Stimulated activated effector memory CD8-positive, alpha-beta T cell treated with anti-CD3 and anti-CD28 coated beads, Interleukin-12 subunit alpha, Interleukin-12 subunit beta, amount 100 ng/mL, for 72 hours (primary cell): Measurements from ENCODE around the gene ATP1A4.

Source experiments
- ATAC-seq: fragments of 150-1000 bp; cut with Tn5 transposase; 2 replicates; pipeline ENCODE4 v1.10.0; 2021
- DNase-seq, 2 donors: peaks; one replicate each; pipeline ENCODE4 v3.0.0; 2021 to 2022; ENCODE audit warnings: low spot score in 2 of 2
- H3K27ac Mint-ChIP-seq: one replicate; pipeline ENCODE4 v1.8.0; 2022; ENCODE audit warnings: mild to moderate bottlenecking, mixed read lengths
- H3K36me3 Mint-ChIP-seq: one replicate; pipeline ENCODE4 v1.8.0; 2022; ENCODE audit warnings: mild to moderate bottlenecking, mixed read lengths
- H3K4me1 Mint-ChIP-seq: one replicate; pipeline ENCODE4 v1.8.0; 2022; ENCODE audit warnings: mixed read lengths
- H3K4me3 Mint-ChIP-seq: one replicate; pipeline ENCODE4 v1.8.0; 2022; ENCODE audit warnings: mild to moderate bottlenecking, mixed read lengths
- H3K9me3 Mint-ChIP-seq: one replicate; pipeline ENCODE4 v1.8.0; 2022; ENCODE audit warnings: mixed read lengths

The ATP1A4 gene

GRCh38 chr1:160169553-160170399, 18.4 kb downstream of the ATP1A4 start:
- Mint-ChIP-seq H3K27ac (peak overlapping the region; percentile 35), H3K4me1 (peaks cover 19% of the 10 kb centered on the region), H3K36me3 (no peaks in the 10 kb centered on the region), H3K4me3 (no peak overlapping the region), H3K9me3 (no peaks in the 10 kb centered on the region)
- ATAC-seq (peak; percentile 86), DNase-seq (peak in 1 of 2 donors; percentile 67)

GRCh38 chr1:160171354-160171753, 20.0 kb downstream of the ATP1A4 start:
- DNase-seq (no peak), ATAC-seq (no peak)
- Mint-ChIP-seq H3K27ac (no peak overlapping the region), H3K36me3 (no peaks in the 10 kb centered on the region), H3K9me3 (no peaks in the 10 kb centered on the region), H3K4me1 (peaks cover 18% of the 10 kb centered on the region), H3K4me3 (no peak overlapping the region)

GRCh38 chr1:160171980-160172379, 20.6 kb downstream of the ATP1A4 start:
- H3K4me3 Mint-ChIP-seq: no peak overlapping the region

GRCh38 chr1:160177231-160177630, 25.8 kb downstream of the ATP1A4 start:
- DNase-seq (no peak), ATAC-seq (no peak)
- no peaks in the 10 kb centered on the region for H3K9me3 Mint-ChIP-seq
- H3K4me1 Mint-ChIP-seq: no peaks in the 10 kb centered on the region
- no peak overlapping the region for H3K27ac Mint-ChIP-seq
- H3K36me3 Mint-ChIP-seq: no peaks in the 10 kb centered on the region
- no peak overlapping the region for H3K4me3 Mint-ChIP-seq

More at GRCh38 chr1:160171980-160172379, 20.6 kb downstream of the ATP1A4 start:
- no peak for DNase-seq
- Mint-ChIP-seq H3K4me1 (peaks cover 12% of the 10 kb centered on the region), H3K27ac (no peak overlapping the region), H3K36me3 (no peaks in the 10 kb centered on the region), H3K9me3 (no peaks in the 10 kb centered on the region)
- no peak for ATAC-seq

- Mint-ChIP-seq H3K27ac (no peak overlapping the region), H3K9me3 (no peaks in the 10 kb centered on the region), H3K4me1 (no peaks in the 10 kb centered on the region), H3K36me3 (no peaks in the 10 kb centered on the region), H3K4me3 (no peak overlapping the region)
- DNase-seq (no peak), ATAC-seq (no peak)
Measured at GRCh38 chr1:160177667-160178066, 26.3 kb downstream of the ATP1A4 start.

- no peaks in the 10 kb centered on the region for H3K36me3 Mint-ChIP-seq
- no peak for ATAC-seq
- no peak for DNase-seq
- no peak overlapping the region for H3K27ac Mint-ChIP-seq
- H3K4me1 Mint-ChIP-seq: no peaks in the 10 kb centered on the region
- H3K4me3 Mint-ChIP-seq: no peak overlapping the region
- no peaks in the 10 kb centered on the region for H3K9me3 Mint-ChIP-seq
Measured at GRCh38 chr1:160178731-160179130, 27.3 kb downstream of the ATP1A4 start.

- Mint-ChIP-seq H3K27ac (no peak overlapping the region), H3K4me3 (no peak overlapping the region), H3K4me1 (no peaks in the 10 kb centered on the region), H3K36me3 (no peaks in the 10 kb centered on the region), H3K9me3 (no peaks in the 10 kb centered on the region)
- no peak for DNase-seq
- no peak for ATAC-seq
Measured at GRCh38 chr1:160179336-160179735, 27.9 kb downstream of the ATP1A4 start.

GRCh38 chr1:160186246-160186645, 34.8 kb downstream of the ATP1A4 start:
- Mint-ChIP-seq H3K4me3 (no peak overlapping the region), H3K4me1 (no peaks in the 10 kb centered on the region), H3K36me3 (no peaks in the 10 kb centered on the region), H3K9me3 (no peaks in the 10 kb centered on the region), H3K27ac (no peak overlapping the region)
- no peak for ATAC-seq
- no peak for DNase-seq

GRCh38 chr1:160186729-160187128, 35.3 kb downstream of the ATP1A4 start:
- no peak for DNase-seq
- H3K4me3 Mint-ChIP-seq: no peak overlapping the region

GRCh38 chr1:160187407-160187806, 36.0 kb downstream of the ATP1A4 start:
- H3K9me3 Mint-ChIP-seq: no peaks in the 10 kb centered on the region
- no peaks in the 10 kb centered on the region for H3K4me1 Mint-ChIP-seq
- ATAC-seq (no peak), DNase-seq (no peak)
- peak overlapping the region; percentile 33 for H3K27ac Mint-ChIP-seq
- no peaks in the 10 kb centered on the region for H3K36me3 Mint-ChIP-seq
- H3K4me3 Mint-ChIP-seq: no peak overlapping the region

More at GRCh38 chr1:160186729-160187128, 35.3 kb downstream of the ATP1A4 start:
- no peaks in the 10 kb centered on the region for H3K9me3 Mint-ChIP-seq
- no peaks in the 10 kb centered on the region for H3K36me3 Mint-ChIP-seq
- H3K4me1 Mint-ChIP-seq: no peaks in the 10 kb centered on the region
- ATAC-seq: no peak
- H3K27ac Mint-ChIP-seq: no peak overlapping the region

GRCh38 chr1:160188341-160188740, 36.9 kb downstream of the ATP1A4 start:
- no peak for ATAC-seq
- no peak overlapping the region for H3K4me3 Mint-ChIP-seq

GRCh38 chr1:160189649-160190625, 38.5 kb downstream of the ATP1A4 start, which contains the start of gene CASQ1:
Gene CASQ1, plus strand, starts transcription at chr1:160190575. Its CDS starts 177 bp downstream, at chr1:160190752.
- ATAC-seq (no peak), DNase-seq (no peak)
- Mint-ChIP-seq H3K9me3 (no peaks in the 10 kb centered on the region), H3K27ac (no peak within 1 kb of the TSS), H3K4me1 (no peaks in the 10 kb centered on the region), H3K36me3 (no peaks in the 10 kb centered on the region), H3K4me3 (no peak within 1 kb of the TSS)

More at GRCh38 chr1:160188341-160188740, 36.9 kb downstream of the ATP1A4 start:
- Mint-ChIP-seq H3K4me1 (no peaks in the 10 kb centered on the region), H3K36me3 (no peaks in the 10 kb centered on the region), H3K9me3 (no peaks in the 10 kb centered on the region), H3K27ac (peak overlapping the region; percentile 33)
- DNase-seq: no peak

GRCh38 chr1:160191756-160192155, 40.4 kb downstream of the ATP1A4 start:
- Mint-ChIP-seq H3K27ac (no peak overlapping the region), H3K9me3 (no peaks in the 10 kb centered on the region), H3K4me1 (no peaks in the 10 kb centered on the region), H3K36me3 (no peaks in the 10 kb centered on the region), H3K4me3 (no peak overlapping the region)
- DNase-seq: no peak
- no peak for ATAC-seq

GRCh38 chr1:160192234-160192633, 40.8 kb downstream of the ATP1A4 start:
- no peaks in the 10 kb centered on the region for H3K4me1 Mint-ChIP-seq
- H3K36me3 Mint-ChIP-seq: no peaks in the 10 kb centered on the region
- H3K27ac Mint-ChIP-seq: no peak overlapping the region
- no peaks in the 10 kb centered on the region for H3K9me3 Mint-ChIP-seq
- H3K4me3 Mint-ChIP-seq: no peak overlapping the region
- ATAC-seq (no peak), DNase-seq (no peak)

- Mint-ChIP-seq H3K9me3 (no peaks in the 10 kb centered on the region), H3K4me3 (no peak overlapping the region), H3K36me3 (no peaks in the 10 kb centered on the region), H3K4me1 (no peaks in the 10 kb centered on the region), H3K27ac (no peak overlapping the region)
- peak; percentile 70 for ATAC-seq
- DNase-seq: peak; percentile 83 to 92
Measured at GRCh38 chr1:160193091-160193819, 41.9 kb downstream of the ATP1A4 start.
